Stomach smooth muscle (tissue), 2 donors: ENCODE data around the gene OR7D2.

Source experiments
- H3K27ac ChIP-seq: one replicate; pipeline ENCODE4 v1.7.0; 2013; ENCODE audit warnings: mild to moderate bottlenecking, low read length, inconsistent platforms
- H3K27me3 ChIP-seq, 2 donors: one replicate each; pipeline ENCODE4 v1.7.0; 2013; ENCODE audit warnings: low read length in 2 of 2; ENCODE audit not compliant: insufficient read depth in 2 of 2, control insufficient read depth in 1 of 2
- H3K36me3 ChIP-seq, 2 donors: one replicate each; pipeline ENCODE4 v1.7.0; 2013; ENCODE audit warnings: low read length in 2 of 2; ENCODE audit not compliant: control insufficient read depth in 2 of 2, insufficient read depth in 2 of 2
- H3K4me1 ChIP-seq: one replicate; pipeline ENCODE4 v1.7.0; 2013; ENCODE audit warnings: low read length; ENCODE audit not compliant: control insufficient read depth, insufficient read depth
- H3K4me3 ChIP-seq, 2 donors: one replicate each; pipeline ENCODE4 v1.7.0; 2013; ENCODE audit warnings: low read length in 2 of 2
- H3K9ac ChIP-seq, 2 donors: one replicate each; pipeline ENCODE4 v1.7.0; 2013; ENCODE audit warnings: low read length in 2 of 2, mild to moderate bottlenecking in 1 of 2
- H3K9me3 ChIP-seq, 2 donors: one replicate each; pipeline ENCODE4 v1.7.0; 2013; ENCODE audit warnings: low read length in 2 of 2; ENCODE audit not compliant: control insufficient read depth in 2 of 2
- donor health status: healthy.
- donor health status: Pancreatic carcinoma.

Gene OR7D2

DNA sequence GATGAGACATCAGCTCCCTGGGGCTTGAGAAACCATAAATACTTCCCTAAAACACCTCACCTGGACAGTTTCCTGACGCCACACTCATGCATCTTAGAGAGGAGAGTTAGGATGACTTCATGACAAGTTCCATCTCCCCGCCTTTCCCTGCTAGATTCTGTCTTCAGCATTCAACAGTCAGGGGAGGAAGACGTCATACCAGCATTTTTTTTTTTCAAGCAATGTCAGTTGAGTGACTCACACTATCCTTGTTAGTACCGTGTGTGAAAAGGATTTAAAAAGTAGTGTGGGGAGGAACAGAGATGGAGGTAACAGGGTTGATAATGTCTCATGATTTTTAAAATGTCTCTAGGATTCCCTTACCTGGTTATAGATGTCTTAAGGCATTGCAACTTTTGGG, at the start of gene OR7D2:
Gene OR7D2, plus strand, starts transcription at position 79 of the 400 bp plus-strand sequence. CDS start 6,803 bp downstream, outside the sequence.
- no peaks in the 10 kb centered on the region for H3K27me3 ChIP-seq
- H3K36me3 ChIP-seq: no peaks in the 10 kb centered on the region
- H3K9ac ChIP-seq: no peak within 1 kb of the TSS
- H3K27ac ChIP-seq: no peak within 1 kb of the TSS
- H3K9me3 ChIP-seq: no peaks in the 10 kb centered on the region
- H3K4me3 ChIP-seq: no peak within 1 kb of the TSS
- no peaks in the 10 kb centered on the region for H3K4me1 ChIP-seq

DNA sequence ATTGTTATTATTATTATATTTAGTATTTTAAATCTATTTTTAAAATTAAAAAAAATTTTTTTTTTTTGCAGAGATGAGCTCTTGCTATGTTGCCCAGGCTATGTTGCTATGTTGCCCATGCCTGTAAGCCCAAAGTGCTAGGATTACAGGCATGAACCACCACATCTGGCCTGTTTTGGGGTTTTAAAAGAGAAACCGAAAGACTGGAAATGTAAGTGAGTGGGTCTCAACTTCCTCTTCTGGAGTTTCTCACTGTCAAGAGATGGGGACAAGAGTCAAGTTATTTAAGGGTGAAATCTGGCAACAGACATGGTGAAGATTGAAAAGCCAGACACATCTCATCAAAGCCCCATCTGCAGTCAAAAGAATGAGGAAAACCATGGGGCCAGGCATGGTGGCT, 47.8 kb upstream of the OR7D2 start:
- no peak overlapping the region for H3K4me3 ChIP-seq
- H3K36me3 ChIP-seq: no peaks in the 10 kb centered on the region
- no peak overlapping the region for H3K27ac ChIP-seq
- H3K4me1 ChIP-seq: no peaks in the 10 kb centered on the region
- peaks cover 2 to 9% of the 10 kb centered on the region in 2 donors for H3K27me3 ChIP-seq
- no peak overlapping the region for H3K9ac ChIP-seq
- H3K9me3 ChIP-seq: no peaks in the 10 kb centered on the region

DNA sequence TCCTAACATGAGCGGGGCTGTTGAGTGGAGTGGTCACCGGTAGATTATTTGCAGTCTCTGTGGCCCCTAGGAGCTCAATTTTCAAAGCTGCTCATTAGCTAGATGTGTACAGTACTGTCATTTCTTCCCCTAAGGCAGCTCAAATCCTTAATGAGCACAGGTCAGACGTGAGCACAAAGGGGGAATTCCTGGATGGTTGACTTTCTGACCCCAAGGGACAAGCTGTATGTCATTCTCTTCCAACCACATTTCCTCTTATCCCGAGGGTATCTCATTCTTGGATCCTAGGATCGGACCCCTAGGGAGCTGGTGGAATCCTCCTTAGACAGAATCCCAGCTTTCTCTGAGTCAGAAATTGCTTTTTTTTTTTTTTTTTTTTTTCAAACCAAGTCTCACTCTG, 46.4 kb upstream of the OR7D2 start:
- Histone ChIP-seq H3K27me3 (peaks cover 2 to 4% of the 10 kb centered on the region in 2 donors), H3K9me3 (no peaks in the 10 kb centered on the region), H3K4me1 (no peaks in the 10 kb centered on the region), H3K36me3 (no peaks in the 10 kb centered on the region), H3K4me3 (no peak overlapping the region), H3K9ac (no peak overlapping the region), H3K27ac (no peak overlapping the region)

DNA sequence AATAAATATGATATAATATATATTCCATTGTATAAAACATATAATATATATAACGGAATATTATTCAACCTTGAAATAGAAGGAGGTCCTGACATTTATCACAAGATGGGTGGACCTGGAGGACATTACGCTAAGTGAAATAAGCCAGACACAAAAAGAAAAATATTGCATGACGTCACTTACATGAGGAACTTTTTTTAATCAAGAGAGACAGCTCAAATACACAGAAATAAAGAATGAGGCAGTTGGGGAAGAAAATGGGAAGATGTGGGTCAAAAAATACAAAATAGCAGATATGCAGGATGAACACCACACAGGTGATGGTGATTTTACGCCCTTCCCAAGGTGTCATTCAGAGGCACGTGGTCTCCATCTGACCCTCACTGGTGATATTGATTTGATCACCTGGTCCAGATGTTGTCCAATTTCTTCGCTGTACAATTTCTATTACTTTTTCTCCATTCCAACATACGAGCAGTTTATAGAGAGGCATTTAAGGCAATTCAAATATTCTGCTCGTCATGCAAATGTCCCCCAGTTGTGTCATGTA, 39.1 kb upstream of the OR7D2 start:
- H3K4me3 ChIP-seq: peak overlapping the region; percentile 97 to 99
- no peaks in the 10 kb centered on the region for H3K36me3 ChIP-seq
- H3K9ac ChIP-seq: peak overlapping the region; percentile 97 to 98
- peaks cover 9% of the 10 kb centered on the region for H3K4me1 ChIP-seq
- no peaks in the 10 kb centered on the region for H3K27me3 ChIP-seq
- H3K27ac ChIP-seq: no peak overlapping the region
- peaks cover 0 to under 1% of the 10 kb centered on the region in 2 donors for H3K9me3 ChIP-seq

DNA sequence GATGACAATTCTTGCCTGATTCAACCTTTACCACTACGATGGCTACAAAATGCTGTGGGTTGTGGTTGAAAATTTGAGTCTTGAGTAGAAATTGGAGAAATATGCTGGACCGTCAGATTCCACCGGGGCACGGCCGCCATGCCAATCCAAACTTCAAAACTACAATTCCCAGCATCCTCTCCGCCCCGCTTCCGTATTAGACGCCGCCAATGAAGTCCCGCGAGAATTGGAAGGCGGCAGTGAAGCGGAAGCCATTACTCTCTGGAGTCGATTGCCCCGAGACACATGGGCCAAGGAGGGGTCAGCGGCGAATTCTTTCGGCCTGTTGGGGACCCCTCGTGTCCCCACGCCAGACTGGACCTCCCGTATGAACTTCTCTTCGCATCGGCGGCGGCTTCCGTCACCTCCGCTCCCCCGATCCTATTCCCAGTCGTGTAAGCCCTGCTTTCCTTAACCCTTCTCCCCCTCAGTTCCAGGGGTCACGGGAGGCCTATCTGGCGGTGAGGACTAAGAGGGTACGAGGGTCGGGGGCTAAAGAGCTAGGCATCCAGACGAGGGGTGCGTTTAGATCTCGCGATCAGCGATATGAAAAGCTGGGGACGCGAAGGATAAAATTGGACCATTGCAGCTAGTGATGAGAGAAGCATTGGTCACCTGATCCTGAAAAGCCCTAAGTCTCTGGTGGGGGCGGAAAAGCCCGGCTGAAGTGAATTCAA, 38.5 kb upstream of the OR7D2 start, which contains the start of gene ZNF317:
Gene ZNF317, plus strand, starts transcription at position 239 of the 716 bp plus-strand sequence. CDS start 15,620 bp downstream, outside the sequence.
- no peaks in the 10 kb centered on the region for H3K27me3 ChIP-seq
- peaks cover 9% of the 10 kb centered on the region for H3K4me1 ChIP-seq
- H3K9me3 ChIP-seq: peaks cover 0 to 7% of the 10 kb centered on the region in 2 donors
- peak within 1 kb of the TSS; percentile 97 to 99 for H3K4me3 ChIP-seq
- H3K9ac ChIP-seq: peak within 1 kb of the TSS; percentile 97 to 98
- H3K27ac ChIP-seq: peak within 1 kb of the TSS; percentile 86
- no peaks in the 10 kb centered on the region for H3K36me3 ChIP-seq

DNA sequence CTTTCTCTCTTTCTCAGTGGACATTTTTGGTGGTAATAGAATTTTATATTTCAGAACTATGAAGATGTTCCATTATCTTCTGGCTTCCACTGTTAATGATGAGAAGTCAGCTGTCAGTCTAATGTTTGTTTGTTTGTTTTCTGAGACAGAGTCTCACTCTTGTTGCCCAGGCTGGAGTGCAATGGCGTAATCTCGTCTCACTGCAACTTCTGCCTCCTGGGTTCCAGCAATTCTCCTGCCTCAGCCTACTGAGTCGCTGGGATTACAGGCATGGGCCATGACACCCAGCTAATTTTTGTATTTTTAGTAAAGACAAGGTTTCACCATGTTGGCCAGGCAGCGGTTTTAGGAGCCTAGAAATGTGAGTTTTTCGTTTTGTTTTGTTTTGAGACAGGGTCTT, 33.9 kb upstream of the OR7D2 start:
- H3K4me3 ChIP-seq: no peak overlapping the region
- no peaks in the 10 kb centered on the region for H3K27me3 ChIP-seq
- peaks cover 0 to 7% of the 10 kb centered on the region in 2 donors for H3K9me3 ChIP-seq
- H3K27ac ChIP-seq: no peak overlapping the region
- peaks cover 5% of the 10 kb centered on the region for H3K4me1 ChIP-seq
- no peaks in the 10 kb centered on the region for H3K36me3 ChIP-seq
- H3K9ac ChIP-seq: no peak overlapping the region

DNA sequence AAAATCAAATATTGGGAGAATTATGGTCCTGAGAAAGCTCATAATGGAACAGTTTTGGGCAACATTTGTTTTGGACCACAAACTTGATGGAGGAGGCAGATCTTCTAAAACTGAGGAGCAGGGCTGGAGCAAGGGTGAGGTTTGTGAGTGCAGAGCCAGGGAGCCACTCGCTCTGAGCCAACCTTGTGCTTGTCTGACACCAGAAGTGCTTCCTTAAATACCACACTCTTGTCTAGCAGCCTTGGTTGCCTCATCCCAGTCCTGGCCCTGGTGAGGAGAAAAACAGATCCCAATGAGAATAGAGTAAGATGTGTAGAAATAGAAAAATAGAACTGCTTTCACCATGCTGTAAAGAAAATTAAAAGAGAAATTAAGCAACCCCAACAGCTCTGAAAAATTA, 31.9 kb upstream of the OR7D2 start:
- Histone ChIP-seq H3K9me3 (peaks cover 0 to 10% of the 10 kb centered on the region in 2 donors), H3K36me3 (no peaks in the 10 kb centered on the region), H3K27me3 (no peaks in the 10 kb centered on the region), H3K4me3 (no peak overlapping the region), H3K27ac (no peak overlapping the region), H3K9ac (no peak overlapping the region), H3K4me1 (no peaks in the 10 kb centered on the region)

DNA sequence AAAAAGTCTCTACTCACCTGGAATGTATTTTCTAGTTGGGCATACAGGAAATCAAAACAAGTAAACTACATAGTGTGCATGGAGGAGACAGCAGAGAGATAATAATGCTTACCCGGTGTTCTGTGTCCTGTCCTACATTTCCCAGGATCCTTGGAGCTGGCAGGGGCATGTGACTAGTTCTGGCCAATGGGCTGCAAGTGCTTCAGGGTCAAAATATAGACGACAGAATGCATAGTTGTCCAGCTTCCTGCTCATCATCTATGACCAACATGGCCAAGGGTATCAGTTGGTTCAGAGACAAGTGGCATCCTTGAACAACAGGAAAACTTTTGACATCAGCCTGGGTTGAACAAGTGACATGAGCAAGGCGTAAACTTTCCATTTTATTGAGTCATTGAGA, 30.1 kb upstream of the OR7D2 start:
- Histone ChIP-seq H3K4me1 (no peaks in the 10 kb centered on the region), H3K27me3 (no peaks in the 10 kb centered on the region), H3K9ac (no peak overlapping the region), H3K4me3 (no peak overlapping the region), H3K9me3 (peaks cover 0 to 10% of the 10 kb centered on the region in 2 donors), H3K27ac (no peak overlapping the region), H3K36me3 (peaks cover 0 to 2% of the 10 kb centered on the region in 2 donors)

DNA sequence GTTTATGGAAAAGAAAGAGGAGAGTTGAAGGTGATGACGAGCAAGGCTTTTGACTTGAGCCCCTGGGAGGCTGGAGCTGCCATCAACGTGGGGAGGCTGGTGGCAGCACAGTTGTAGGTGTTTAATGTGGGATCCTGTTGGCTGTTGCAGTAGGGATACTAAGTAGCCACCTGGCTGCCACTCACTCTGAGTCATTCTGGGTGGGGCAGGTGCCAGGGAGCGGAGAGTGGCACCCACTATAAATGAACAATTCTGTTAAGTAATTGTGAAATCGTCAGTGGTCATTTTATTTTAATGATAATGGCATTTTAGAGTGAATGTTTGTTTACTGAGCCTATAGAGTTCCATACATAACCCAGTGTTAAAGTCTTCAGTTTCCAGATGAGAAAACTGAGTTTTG, 28.8 kb upstream of the OR7D2 start:
- Histone ChIP-seq H3K4me1 (no peaks in the 10 kb centered on the region), H3K36me3 (peaks cover 0 to 2% of the 10 kb centered on the region in 2 donors), H3K9ac (no peak overlapping the region), H3K9me3 (peaks cover 0 to 6% of the 10 kb centered on the region in 2 donors), H3K4me3 (no peak overlapping the region), H3K27ac (no peak overlapping the region), H3K27me3 (no peaks in the 10 kb centered on the region)

DNA sequence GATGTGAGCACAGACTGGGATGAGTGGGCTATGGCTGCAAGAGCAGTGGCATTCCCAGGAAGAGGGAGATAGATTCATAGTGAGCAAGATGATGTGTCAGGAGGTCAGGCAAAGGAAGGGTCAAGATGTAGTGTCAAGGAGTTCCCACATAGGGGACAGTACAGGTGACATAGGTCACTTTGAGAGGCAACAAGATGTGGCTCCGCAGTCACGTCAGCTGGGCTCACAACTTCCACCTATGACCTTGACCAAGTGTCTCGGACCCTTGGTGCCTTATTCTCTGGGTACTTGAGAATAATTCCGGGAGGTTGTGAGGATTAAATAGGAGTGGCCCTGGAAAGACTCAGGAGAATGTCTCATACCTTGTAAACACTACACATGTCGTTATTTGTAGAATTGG, 28.1 kb upstream of the OR7D2 start:
- Histone ChIP-seq H3K27ac (no peak overlapping the region), H3K9me3 (peaks cover 5 to 7% of the 10 kb centered on the region in 2 donors), H3K27me3 (no peaks in the 10 kb centered on the region), H3K4me1 (no peaks in the 10 kb centered on the region), H3K36me3 (peaks cover 3 to 7% of the 10 kb centered on the region in 2 donors), H3K4me3 (no peak overlapping the region), H3K9ac (no peak overlapping the region)

DNA sequence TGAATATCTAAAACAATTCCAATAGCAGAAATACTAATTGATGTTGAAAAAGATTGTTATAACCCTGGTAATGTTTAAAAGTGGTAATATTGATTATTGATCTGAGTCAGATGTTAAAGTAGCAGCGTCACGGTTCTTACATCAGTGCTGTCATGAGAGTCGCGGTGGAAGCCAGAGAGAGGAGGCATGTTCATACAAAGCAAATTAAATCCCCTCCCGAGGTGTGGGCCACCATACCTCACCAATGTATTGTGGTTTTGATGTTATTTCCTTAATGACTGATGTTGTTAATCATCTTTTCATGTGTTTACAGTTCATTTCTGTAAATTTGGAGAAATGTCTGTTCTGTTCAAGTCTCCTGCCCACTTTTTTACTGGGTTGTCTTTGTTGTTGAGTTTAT, 27.4 kb upstream of the OR7D2 start:
- peaks cover 5 to 7% of the 10 kb centered on the region in 2 donors for H3K9me3 ChIP-seq
- H3K27ac ChIP-seq: no peak overlapping the region
- H3K27me3 ChIP-seq: no peaks in the 10 kb centered on the region
- no peak overlapping the region for H3K4me3 ChIP-seq
- H3K9ac ChIP-seq: no peak overlapping the region
- peaks cover 10% of the 10 kb centered on the region in 2 donors for H3K36me3 ChIP-seq
- no peaks in the 10 kb centered on the region for H3K4me1 ChIP-seq
